ENCODE results near the gene WDR90.

The WDR90 gene

GRCh38 chr16:648781-649589 lies at the start of gene WDR90:
TSS of gene WDR90 (plus strand) at chr16:649365. CDS start at chr16:649417, 52 bp downstream.
- DNase-seq (ENCODE audit: insufficient read length, low spot score) (peak; percentile 100), FAIRE-seq (peak; percentile 92)

- FAIRE-seq = no peak
- DNase-seq (ENCODE audit: insufficient read length, low spot score) = no peak
Observed at GRCh38 chr16:600781-601180, 48.4 kb upstream of the WDR90 start.

- FAIRE-seq (peak; percentile 47), DNase-seq (ENCODE audit: insufficient read length, low spot score) (no peak)
Observed at GRCh38 chr16:603933-604332, 45.2 kb upstream of the WDR90 start.

DNA sequence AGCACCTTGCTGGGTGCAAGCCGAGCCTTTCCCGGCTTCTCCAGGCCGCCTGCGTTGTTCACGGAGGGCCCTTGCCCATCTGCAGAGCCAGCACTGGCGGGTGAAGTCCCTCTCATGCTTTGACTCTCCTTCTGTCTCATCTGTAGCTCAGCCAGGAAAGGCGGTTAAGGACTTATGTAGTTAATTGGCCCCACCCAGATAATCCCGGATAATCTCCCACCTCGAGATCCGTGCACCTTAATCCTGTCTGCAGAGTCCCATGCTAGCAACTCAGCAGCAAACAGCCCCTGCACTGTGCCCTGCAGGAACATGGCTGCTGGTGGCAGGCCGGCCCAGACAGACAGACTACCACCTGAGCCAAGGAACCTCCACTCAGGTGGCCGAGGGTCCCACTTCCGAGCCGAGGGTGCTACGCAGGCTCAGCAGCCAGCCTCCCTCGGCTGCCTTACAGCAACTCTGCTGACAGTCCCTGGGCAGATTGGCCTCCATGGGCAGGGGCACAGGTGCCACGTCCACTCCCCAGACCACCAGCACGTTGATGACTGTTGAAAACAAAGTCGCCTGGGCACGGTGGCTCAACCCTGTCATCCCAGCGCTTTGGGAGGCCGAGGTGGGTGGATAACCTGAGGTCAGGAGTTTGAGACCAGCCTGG lies 42.4 kb upstream of the WDR90 start:
- DNase-seq (ENCODE audit: insufficient read length, low spot score) (no peak), FAIRE-seq (no peak)

DNA sequence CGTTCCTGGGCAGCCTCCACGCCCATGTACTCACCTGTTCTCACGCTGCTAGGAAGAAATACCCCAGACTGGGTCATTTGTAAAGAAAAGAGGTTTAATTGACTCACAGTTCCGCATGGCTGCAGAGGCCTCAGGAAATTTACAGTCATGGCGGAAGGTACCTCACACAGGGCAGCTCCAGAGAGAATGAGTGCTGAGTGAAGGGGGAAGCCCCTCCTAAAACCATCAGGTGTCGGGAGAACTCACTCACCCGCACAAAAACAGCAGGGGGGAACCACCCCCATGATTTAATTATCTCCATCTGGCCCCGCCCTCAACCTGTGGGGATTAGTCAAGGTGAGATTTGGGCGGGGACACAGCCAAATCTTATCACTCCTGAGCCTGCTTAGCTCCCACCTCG lies 41.1 kb upstream of the WDR90 start:
- no peak for DNase-seq (ENCODE audit: insufficient read length, low spot score)
- no peak for FAIRE-seq

DNA sequence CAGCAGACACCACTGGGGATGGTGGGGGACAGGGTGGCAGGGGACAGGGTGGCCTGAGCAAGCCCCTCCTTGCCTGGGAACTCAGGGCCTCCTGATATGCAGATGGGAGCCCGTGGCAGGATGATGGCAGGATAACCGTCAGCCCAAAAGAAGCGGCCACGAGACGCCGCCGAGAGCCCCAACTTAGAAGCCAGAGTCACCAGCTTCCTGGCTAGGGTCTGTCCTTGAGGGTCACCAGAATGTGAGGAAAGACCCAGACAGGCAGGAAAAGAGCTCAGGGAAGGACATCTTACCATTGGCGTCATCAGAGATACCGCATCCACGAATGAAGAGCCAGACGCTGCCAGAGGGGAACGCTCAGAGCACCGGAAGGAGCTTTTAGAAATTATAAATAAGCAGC lies 39.8 kb upstream of the WDR90 start:
- FAIRE-seq (no peak), DNase-seq (ENCODE audit: insufficient read length, low spot score) (no peak)

DNA sequence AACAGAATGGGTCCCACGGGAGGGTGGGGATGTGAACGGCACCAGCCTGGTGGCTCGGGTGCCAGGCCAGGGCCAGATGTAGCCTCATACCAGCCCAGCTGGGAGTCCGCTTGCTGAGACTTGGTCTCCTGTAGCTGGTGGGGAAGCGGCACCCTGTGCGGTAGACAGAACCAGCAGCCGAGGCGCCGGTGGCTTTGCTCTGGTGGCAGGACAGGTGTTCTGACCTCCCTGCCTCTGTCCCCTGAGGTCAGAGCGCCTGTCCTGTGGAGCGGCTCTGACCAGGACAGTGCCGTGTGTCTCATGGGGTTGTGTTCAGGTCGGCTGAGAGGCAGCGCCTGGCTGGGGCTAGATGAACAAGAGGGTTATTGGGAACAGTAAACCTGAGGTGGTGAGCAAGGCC lies 39.2 kb upstream of the WDR90 start:
- FAIRE-seq (no peak), DNase-seq (ENCODE audit: insufficient read length, low spot score) (no peak)

DNA sequence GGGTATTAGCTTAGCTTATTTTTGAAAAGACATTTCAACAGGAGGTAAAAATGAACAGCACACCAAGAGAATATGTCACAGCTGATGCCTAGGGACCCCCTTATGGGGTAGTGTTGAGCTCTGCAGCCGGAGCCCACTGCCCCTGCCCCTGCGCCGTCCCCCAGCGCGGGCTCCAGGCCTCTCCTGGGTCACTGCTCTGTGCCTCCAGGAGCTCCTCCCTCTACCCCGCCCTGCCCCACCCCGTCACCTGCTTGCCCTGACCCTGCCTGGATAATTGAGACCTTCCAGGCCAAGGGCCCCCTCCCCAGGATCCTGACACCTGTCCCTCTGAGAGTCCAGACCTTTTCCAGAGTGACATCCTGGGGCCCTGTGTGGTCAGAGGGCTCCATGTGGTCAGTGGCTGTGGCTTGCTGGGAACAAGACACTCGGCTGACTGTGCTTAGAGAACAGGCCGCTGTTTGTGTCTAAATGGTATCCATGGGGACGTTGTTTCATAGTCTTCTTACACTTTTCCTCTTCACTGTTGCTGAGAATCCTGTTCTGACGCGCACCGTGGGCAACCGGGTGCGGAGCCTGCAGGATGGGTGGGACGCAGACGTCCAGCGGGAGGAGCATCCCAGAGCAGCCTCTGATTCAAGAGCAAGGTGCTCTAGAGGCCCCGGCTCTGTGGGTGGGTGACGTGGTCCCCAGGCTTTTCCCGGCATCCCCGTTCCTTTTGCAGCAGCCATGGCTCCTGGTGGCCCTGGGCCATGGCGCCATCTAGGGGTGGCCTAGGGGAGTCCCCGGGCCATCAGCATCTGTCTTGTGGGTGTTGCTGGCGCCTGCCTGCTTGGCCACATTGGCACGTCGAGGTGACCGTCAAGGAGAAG lies 38.4 kb upstream of the WDR90 start:
- DNase-seq (ENCODE audit: insufficient read length, low spot score) = peak; percentile 67
- FAIRE-seq = no peak

GRCh38 chr16:615122-615521 lies 34.0 kb upstream of the WDR90 start:
- FAIRE-seq = no peak
- no peak for DNase-seq (ENCODE audit: insufficient read length, low spot score)

- DNase-seq (ENCODE audit: insufficient read length, low spot score) (no peak), FAIRE-seq (no peak)
Observed at GRCh38 chr16:616733-617586, 32.2 kb upstream of the WDR90 start.

- no peak for DNase-seq (ENCODE audit: insufficient read length, low spot score)
- FAIRE-seq = no peak
Observed at GRCh38 chr16:617855-618254, 31.3 kb upstream of the WDR90 start.

- DNase-seq (ENCODE audit: insufficient read length, low spot score) (no peak), FAIRE-seq (no peak)
Observed at GRCh38 chr16:619476-620100, 29.6 kb upstream of the WDR90 start.

DNA sequence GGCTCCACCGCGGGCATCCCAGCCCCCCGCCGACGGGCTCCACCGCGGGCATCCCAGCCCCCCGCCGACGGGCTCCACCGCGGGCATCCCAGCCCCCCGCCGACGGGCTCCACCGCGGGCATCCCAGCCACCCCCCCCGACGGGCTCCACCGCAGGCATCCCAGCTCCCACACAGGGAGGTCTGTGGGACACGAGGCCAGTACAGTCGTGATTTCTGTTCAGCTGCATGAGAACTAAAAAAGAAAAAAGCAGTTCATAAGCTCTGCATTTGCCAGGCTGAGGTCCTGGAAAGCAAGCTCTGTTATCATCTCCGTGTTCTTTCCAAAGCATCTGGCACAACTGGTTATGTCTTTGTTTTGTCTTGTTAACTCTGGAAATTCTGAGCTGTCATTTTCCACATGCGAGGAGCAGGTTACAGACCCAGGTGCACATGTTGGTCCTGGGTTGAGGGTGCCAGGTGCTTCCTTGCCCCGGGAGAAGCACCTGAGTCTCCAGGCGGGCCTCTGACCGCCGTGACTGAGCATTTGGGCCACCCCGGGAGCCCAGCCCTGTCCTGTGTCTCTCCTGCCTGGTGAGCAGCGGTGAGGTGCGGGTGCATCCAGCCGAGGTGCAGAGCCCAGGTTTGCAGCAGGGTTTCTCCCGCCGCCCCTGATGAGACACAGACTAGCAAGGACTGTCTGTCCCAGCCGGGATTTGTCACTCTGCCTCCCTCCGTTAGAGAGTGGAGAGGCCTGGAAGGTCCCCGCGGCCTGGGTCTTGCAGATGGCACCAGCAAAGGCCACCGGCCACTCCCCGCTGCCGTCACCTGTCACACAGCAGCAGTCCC lies 28.3 kb upstream of the WDR90 start:
- no peak for DNase-seq (ENCODE audit: insufficient read length, low spot score)
- FAIRE-seq = no peak

GRCh38 chr16:621526-622105 lies 27.5 kb upstream of the WDR90 start:
- FAIRE-seq (no peak), DNase-seq (ENCODE audit: insufficient read length, low spot score) (no peak)

DNA sequence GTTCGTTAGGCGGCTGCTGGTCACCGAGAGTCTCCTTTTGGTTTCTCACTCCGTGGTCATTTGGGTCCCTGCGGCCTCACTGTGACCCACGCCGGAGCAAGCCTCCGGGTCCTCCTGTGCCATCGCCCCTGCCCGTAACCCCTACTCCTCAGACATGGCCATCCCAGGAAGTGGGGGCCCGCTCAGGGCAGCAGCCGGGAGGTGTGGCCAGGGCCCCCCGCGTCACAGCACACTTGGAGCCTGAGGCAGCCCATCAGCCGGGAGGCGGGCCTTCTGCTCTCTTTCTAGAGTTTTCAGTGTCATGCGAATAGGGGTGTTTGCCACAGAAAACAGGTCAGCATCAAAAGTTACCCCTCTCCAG lies 26.3 kb upstream of the WDR90 start:
- DNase-seq (ENCODE audit: insufficient read length, low spot score) (no peak), FAIRE-seq (no peak)

GRCh38 chr16:624526-625070 lies 24.6 kb upstream of the WDR90 start:
- no peak for FAIRE-seq
- no peak for DNase-seq (ENCODE audit: insufficient read length, low spot score)

GRCh38 chr16:625117-625976 lies 23.8 kb upstream of the WDR90 start:
- no peak for FAIRE-seq
- no peak for DNase-seq (ENCODE audit: insufficient read length, low spot score)

Data from GM19239 (cell line).